H1 (cell line): Measurements from ENCODE around the gene FAM227B. TPM values are rescaled to one million over a fixed set of nuclear protein-coding genes. Genes with fewer than 3 reads are reported as not detected.

Experiments used
- CTCF ChIA-PET: fragments of 300-600 bp; sonication (Branson Sonifier 250); formaldehyde crosslinking; loops from one replicate; lab custom pipeline; 2021; ENCODE audit not compliant: partially characterized antibody; lab: Charles Lee
- POLR2A ChIA-PET: fragments of 300-600 bp; sonication (Branson Sonifier 250); formaldehyde crosslinking; loops from one replicate; lab custom pipeline; 2021; ENCODE audit warnings: inconsistent platforms; ENCODE audit not compliant: partially characterized antibody; lab: Charles Lee
- DNase-seq, 2 experiments: peaks; one replicate each; pipeline versions ENCODE4 v3.0.0 to v3.0.0-alpha.2; 2010 to 2022; ENCODE audit warnings: low spot score in 2 of 2, low read depth in 1 of 2, mixed read lengths in 1 of 2
- FAIRE-seq: peaks from 2 replicates; lab custom pipeline; 2011; peaks lifted over from hg19 to GRCh38; lab: Jason Lieb, UNC
- H2AFZ ChIP-seq: 2 replicates; pipeline ENCODE4 v1.8.1; 2012; ENCODE audit warnings: low read length, inconsistent platforms
- H2AK5ac ChIP-seq: 2 replicates; pipeline ENCODE4 v1.6.1; 2013; ENCODE audit warnings: low read depth, low read length
- H2BK120ac ChIP-seq: replicated peaks from 2 replicates; pipeline ENCODE3; 2013; ENCODE audit warnings: low read depth, low read length, inconsistent platforms
- H2BK12ac ChIP-seq: 2 replicates; pipeline ENCODE4 v1.6.1; 2013; ENCODE audit warnings: low read depth, low read length
- H2BK15ac ChIP-seq: 2 replicates; pipeline ENCODE4 v1.6.1; 2013; ENCODE audit warnings: low read length
- H2BK20ac ChIP-seq: 2 replicates; pipeline ENCODE4 v1.6.1; 2013; ENCODE audit warnings: low read length
- H2BK5ac ChIP-seq: 2 replicates; pipeline ENCODE4 v1.6.1; 2013; ENCODE audit warnings: low read depth, low read length
- H3K14ac ChIP-seq: 2 replicates; pipeline ENCODE4 v1.6.1; 2013; ENCODE audit warnings: inconsistent platforms; ENCODE audit not compliant: insufficient read length
- H3K18ac ChIP-seq: 2 replicates; pipeline ENCODE4 v1.6.1; 2013; ENCODE audit warnings: low read length; ENCODE audit errors: extremely low read depth
- H3K23ac ChIP-seq: 2 replicates; pipeline ENCODE4 v1.6.1; 2013; ENCODE audit warnings: inconsistent platforms; ENCODE audit not compliant: insufficient read length
- H3K23me2 ChIP-seq: 2 replicates; pipeline ENCODE4 v1.6.1; 2013; ENCODE audit warnings: low read depth, low read length
- H3K27ac ChIP-seq: 2 replicates; pipeline ENCODE4 v1.6.1; 2011; ENCODE audit warnings: low read depth, low read length, inconsistent platforms
- H3K27me3 ChIP-seq, 4 experiments: replicated peaks in 1 of 4; 1 replicate in 1 of 4; 2 replicates in 3 of 4; pipeline versions ENCODE4 v1.6.1 to v1.8.1; 2011 to 2013; ENCODE audit warnings: low read length in 3 of 4, mild to moderate bottlenecking in 3 of 4, inconsistent platforms in 2 of 4, mixed read lengths in 2 of 4, moderate library complexity in 1 of 4; ENCODE audit not compliant: control insufficient read depth in 3 of 4, insufficient read depth in 3 of 4; ENCODE audit errors: extremely low read depth in 1 of 4
- H3K36me3 ChIP-seq, 4 experiments: 2 replicates each; pipeline versions ENCODE4 v1.6.1 to v1.8.1; 2011 to 2013; ENCODE audit warnings: mild to moderate bottlenecking in 4 of 4, low read length in 3 of 4, moderate library complexity in 2 of 4, control low read depth in 1 of 4, inconsistent platforms in 1 of 4; ENCODE audit not compliant: insufficient read depth in 4 of 4, control insufficient read depth in 2 of 4
- H3K4ac ChIP-seq: replicated peaks from 2 replicates; pipeline ENCODE3; 2013; ENCODE audit warnings: low read length, low read depth, mixed read lengths, inconsistent platforms; ENCODE audit not compliant: insufficient read length
- H3K4me1 ChIP-seq, 4 experiments: replicated peaks in 1 of 4; 1 replicate in 1 of 4; 2 replicates in 3 of 4; pipeline versions ENCODE4 v1.6.1 to v1.8.1; 2011 to 2013; ENCODE audit warnings: low read length in 3 of 4, inconsistent platforms in 2 of 4, mixed read lengths in 1 of 4; ENCODE audit not compliant: insufficient read depth in 4 of 4, control insufficient read depth in 3 of 4
- H3K4me2 ChIP-seq, 2 experiments: 2 replicates each; pipeline versions ENCODE4 v1.6.1 to v1.8.1; 2011 to 2013; ENCODE audit warnings: low read depth in 2 of 2, low read length in 2 of 2, control low read depth in 1 of 2, inconsistent platforms in 1 of 2, mild to moderate bottlenecking in 1 of 2; ENCODE audit not compliant: insufficient read depth in 1 of 2
- H3K4me3 ChIP-seq, 4 experiments: fragments of 200-600, 300-600 bp in 1 of 4; sonication (generic), shearing (Covaris generic), sonication (Bioruptor Twin) in 1 of 4; 2 replicates each; pipeline versions ENCODE4 v1.5.1 to v1.8.1; 2011 to 2016; ENCODE audit warnings: low read length in 4 of 4, low read depth in 3 of 4, control low read depth in 2 of 4, inconsistent platforms in 2 of 4, mild to moderate bottlenecking in 2 of 4, mixed read lengths in 1 of 4, moderate library complexity in 1 of 4; ENCODE audit not compliant: insufficient read depth in 2 of 4; ENCODE audit errors: extremely low read depth in 1 of 4
- H3K56ac ChIP-seq: replicated peaks from 2 replicates; pipeline ENCODE3; 2013; ENCODE audit warnings: low read depth, mild to moderate bottlenecking, mixed read lengths, low read length, inconsistent platforms; ENCODE audit not compliant: insufficient read length
- H3K79me1 ChIP-seq: 2 replicates; pipeline ENCODE4 v1.6.1; 2013; ENCODE audit warnings: low read depth, low read length, control low read depth
- H3K79me2 ChIP-seq, 2 experiments: 2 replicates each; pipeline versions ENCODE4 v1.6.1 to v1.8.1; 2012 to 2013; ENCODE audit warnings: low read length in 2 of 2, mild to moderate bottlenecking in 2 of 2, inconsistent platforms in 1 of 2; ENCODE audit not compliant: insufficient read depth in 2 of 2, control insufficient read depth in 1 of 2
- H3K9ac ChIP-seq, 4 experiments: replicated peaks in 1 of 4; 1 replicate in 1 of 4; 2 replicates in 3 of 4; pipeline versions ENCODE4 v1.6.1 to v1.8.1; 2011 to 2013; ENCODE audit warnings: low read depth in 3 of 4, low read length in 3 of 4, control low read depth in 2 of 4, mild to moderate bottlenecking in 2 of 4, moderate library complexity in 2 of 4, inconsistent platforms in 1 of 4; ENCODE audit errors: extremely low read depth in 1 of 4
- H3K9me3 ChIP-seq, 2 experiments: 2 replicates each; pipeline versions ENCODE4 v1.6.1 to v1.8.1; 2012 to 2013; ENCODE audit warnings: mild to moderate bottlenecking in 2 of 2, moderate library complexity in 2 of 2, control low read depth in 1 of 2, inconsistent platforms in 1 of 2, low read depth in 1 of 2, low read length in 1 of 2, mixed read lengths in 1 of 2; ENCODE audit not compliant: insufficient read depth in 2 of 2
- H4K20me1 ChIP-seq, 2 experiments: replicated peaks in 1 of 2; 2 replicates each; pipeline versions ENCODE3 to v1.8.1; 2011 to 2013; ENCODE audit warnings: inconsistent platforms in 2 of 2, low read length in 2 of 2, mild to moderate bottlenecking in 1 of 2; ENCODE audit not compliant: insufficient read depth in 2 of 2, control insufficient read depth in 1 of 2
- H4K5ac ChIP-seq: 2 replicates; pipeline ENCODE4 v1.6.1; 2013; ENCODE audit warnings: low read length, low read depth, mixed read lengths, inconsistent platforms; ENCODE audit not compliant: insufficient read length
- H4K8ac ChIP-seq: 2 replicates; pipeline ENCODE4 v1.8.0; 2013; ENCODE audit warnings: mild to moderate bottlenecking, moderate library complexity, low read length, inconsistent platforms; ENCODE audit not compliant: insufficient read depth; ENCODE audit errors: extremely low read depth
- H4K91ac ChIP-seq: replicated peaks from 2 replicates; pipeline ENCODE3; 2013; ENCODE audit warnings: low read length, mixed read lengths, inconsistent platforms; ENCODE audit not compliant: insufficient read length
- ASH2L ChIP-seq: fragments of 200-600, 300-600 bp; sonication (generic); IDR thresholded peaks from one replicate; pipeline ENCODE4 v1.7.1; 2017; ENCODE audit warnings: low read length
- CBX8 ChIP-seq: fragments of 300-800, 300-1000 bp; sonication (generic); IDR thresholded peaks from 2 replicates; pipeline ENCODE4 v1.7.1; 2016; ENCODE audit warnings: low read depth, low read length, borderline replicate concordance
- GABPA ChIP-seq: IDR thresholded peaks from 2 replicates; pipeline ENCODE4 v1.6.1; 2011; ENCODE audit warnings: mild to moderate bottlenecking, low read length, moderate library complexity, borderline replicate concordance; ENCODE audit not compliant: insufficient read depth
- KDM1A ChIP-seq: fragments of 200-600, 300-600 bp; sonication (generic); IDR thresholded peaks from 2 replicates; pipeline ENCODE4 v1.7.1; 2016; ENCODE audit warnings: mild to moderate bottlenecking, low read length, borderline replicate concordance
- MAFK ChIP-seq: IDR thresholded peaks from 2 replicates; pipeline ENCODE4 v1.6.1; 2012; ENCODE audit warnings: low read depth, mild to moderate bottlenecking, improper control_type of control experiment, low read length
- SRF ChIP-seq: IDR thresholded peaks from 2 replicates; pipeline ENCODE4 v1.6.1; 2011; ENCODE audit warnings: mild to moderate bottlenecking, low read depth, low read length, moderate library complexity
- TEAD4 ChIP-seq: IDR thresholded peaks from 2 replicates; pipeline ENCODE4 v1.6.1; 2012; ENCODE audit warnings: low read depth, low read length, inconsistent platforms, mixed read lengths
- WGBS, 2 experiments: shearing (Covaris generic) in 1 of 2; methylation state at CpG; one replicate each; pipeline versions ENCODE4 v1.1.6 to v1.1.7; 2013 to 2015; ENCODE audit warnings: low lambda C conversion rate in 2 of 2, mixed read lengths in 2 of 2, inconsistent platforms in 1 of 2, low coverage in 1 of 2, missing lambda C conversion rate in 1 of 2; ENCODE audit not compliant: insufficient replicate concordance in 2 of 2, insufficient coverage in 1 of 2, insufficient read length in 1 of 2; ENCODE audit errors: extremely low coverage in 1 of 2, missing lambda C conversion rate in 1 of 2; 5-methylcytosine and 5-hydroxymethylcytosine counted together
- polyA plus RNA-seq, 7 experiments: library from polyadenylated mRNA; depleted of rRNA in 3 of 7; stranded (reverse) in 5 of 7; unstranded in 2 of 7; fragments of >200 nt in 5 of 7; fragments of 200-250 nt in 2 of 7; gene quantifications; 1 replicate in 5 of 7; 2 replicates in 1 of 7; 4 replicates in 1 of 7; pipeline versions ENCODE4 v1.2.1 to v1.2.3, GENCODE V29; 2011 to 2013; ENCODE audit warnings: missing spikeins in 2 of 7, mixed read lengths in 2 of 7
- total RNA-seq: library from RNA; stranded (reverse); fragmentation: NEBNext Ultra II Directional; extraction: Animal tissue kit (Norgen Biotek cat#: 25700); gene quantifications from 2 replicates; pipeline ENCODE4 v1.2.1, GENCODE V29; 2021

FAM227B gene
- total and polyA plus RNA-seq, 2 of the 8 experiments (the other 6 are each of a cell fraction or from before 2014, with no cell fraction given), result 4.0 to 6.5 TPM

DNA sequence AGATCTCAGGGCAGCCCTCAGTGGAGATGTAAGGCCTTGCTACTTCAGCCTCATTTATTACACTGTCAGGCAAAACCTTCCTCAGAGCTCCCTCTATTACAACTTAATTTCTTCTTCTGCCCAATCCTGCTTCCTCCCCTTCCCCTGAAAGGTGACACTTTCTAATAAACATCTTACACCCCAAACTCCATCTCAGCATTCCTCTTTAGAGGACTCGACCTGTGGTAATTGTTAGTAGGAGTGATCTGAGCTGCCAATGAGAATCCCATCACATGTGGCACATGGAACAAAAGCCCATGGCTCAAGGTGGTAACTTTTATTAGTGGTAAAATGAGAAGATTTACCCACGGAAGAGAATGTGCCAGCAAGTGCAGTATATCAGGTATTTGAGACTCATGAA, 30.1 kb upstream of the FAM227B start:
- H4K20me1 ChIP-seq, result no peaks in the 10 kb centered on the region
- H3K23me2 ChIP-seq, result no peaks in the 10 kb centered on the region
- H3K23ac ChIP-seq, result no peak overlapping the region
- no peak overlapping the region for H3K56ac ChIP-seq
- ChIA-PET CTCF (no interaction called here), POLR2A (no interaction called here)
- no peak overlapping the region for H3K4me3 ChIP-seq
- no peak overlapping the region for H4K91ac ChIP-seq
- H2BK15ac ChIP-seq, result no peak overlapping the region
- H3K79me1 ChIP-seq, result no peaks in the 10 kb centered on the region
- no peak overlapping the region for H2AFZ ChIP-seq
- H3K4me2 ChIP-seq, result no peak overlapping the region
- no peak overlapping the region for H2BK5ac ChIP-seq
- no peak for FAIRE-seq
- H3K27ac ChIP-seq, result no peak overlapping the region
- no peak overlapping the region for H4K8ac ChIP-seq
- no peak overlapping the region for H2BK20ac ChIP-seq
- H2BK120ac ChIP-seq, result no peak overlapping the region
- DNase-seq, result no peak
- H3K4ac ChIP-seq, result no peak overlapping the region
- H3K9me3 ChIP-seq, result peaks cover 15 to 20% of the 10 kb centered on the region in 2 experiments
- no peak overlapping the region for H2AK5ac ChIP-seq
- no peaks in the 10 kb centered on the region for H3K4me1 ChIP-seq
- H2BK12ac ChIP-seq, result no peak overlapping the region
- no peak overlapping the region for H3K18ac ChIP-seq
- H4K5ac ChIP-seq, result no peak overlapping the region
- H3K27me3 ChIP-seq, result no peaks in the 10 kb centered on the region
- TF ChIP-seq CBX8, result no peak
- no peak for TF ChIP-seq GABPA
- no peak for TF ChIP-seq TEAD4
- TF ChIP-seq SRF, result no peak
- TF ChIP-seq ASH2L, result no peak
- TF ChIP-seq KDM1A, result no peak
- no peak for TF ChIP-seq MAFK
- no peaks in the 10 kb centered on the region for H3K79me2 ChIP-seq
- H3K9ac ChIP-seq, result no peak overlapping the region
- 73% methylated on average over 2 of the region's 2 CpGs; no CpG with 5 or more reads in 1 of the 2 experiments for WGBS, 2 experiments
- H3K14ac ChIP-seq, result no peak overlapping the region
- H3K36me3 ChIP-seq, result no peaks in the 10 kb centered on the region; a peak in 1 of 8 replicates
